AG09319 (cell line): ENCODE results near the gene EIF2AK2.

Source experiments
- DNase-seq: peaks from one replicate; pipeline ENCODE4 v3.0.0-alpha.2; 2010; ENCODE audit warnings: low read depth; ENCODE audit errors: extremely low read depth
- CTCF ChIP-seq: IDR thresholded peaks from 2 replicates; pipeline ENCODE4 v1.5.1; 2011; ENCODE audit warnings: low read depth, mild to moderate bottlenecking, inconsistent platforms, low read length, moderate library complexity

The EIF2AK2 gene

GRCh38 chr2:37149626-37150322 lies 7.0 kb downstream of the EIF2AK2 start:
- no peak for DNase-seq
- no peak for TF ChIP-seq CTCF

- TF ChIP-seq CTCF = no peak
- no peak for DNase-seq
These were observed 8.5 kb downstream of the EIF2AK2 start for GRCh38 chr2:37148325-37148724.

GRCh38 chr2:37146062-37146461 lies 10.7 kb downstream of the EIF2AK2 start:
- no peak for DNase-seq

GRCh38 chr2:37143974-37144373 lies 12.8 kb downstream of the EIF2AK2 start:
- TF ChIP-seq CTCF = no peak
- no peak for DNase-seq

More at GRCh38 chr2:37146062-37146461, 10.7 kb downstream of the EIF2AK2 start:
- no peak for TF ChIP-seq CTCF

GRCh38 chr2:37142546-37142945 lies 14.2 kb downstream of the EIF2AK2 start:
- DNase-seq = no peak
- no peak for TF ChIP-seq CTCF

- no peak for TF ChIP-seq CTCF
These were observed 23.9 kb downstream of the EIF2AK2 start for GRCh38 chr2:37132914-37133313.

GRCh38 chr2:37125416-37125815 lies 31.4 kb downstream of the EIF2AK2 start:
- TF ChIP-seq CTCF = no peak
- DNase-seq = no peak

More at GRCh38 chr2:37132914-37133313, 23.9 kb downstream of the EIF2AK2 start:
- DNase-seq = no peak
